ENCODE results near the gene ARHGAP1.

The ARHGAP1 gene

GRCh38 chr11:46640036-46640788 is 60.2 kb downstream of the ARHGAP1 start:
- TF ChIP-seq FOXP2 (optimal IDR thresholded peaks at IDR 0.05; ENCODE audit: borderline replicate concordance, extremely low read depth, extremely low read length, insufficient read depth) (no peak), POLR2AphosphoS5 (IDR thresholded peaks at IDR 0.05; ENCODE audit: low read depth, low read length) (no peak), TAF1 (IDR thresholded peaks at IDR 0.05; ENCODE audit: borderline replicate concordance, insufficient read depth, low read length) (no peak), SIN3A (IDR thresholded peaks at IDR 0.05; ENCODE audit: borderline replicate concordance, insufficient read depth, low read length) (no peak)
- TF ChIP-seq, protein P1, sequence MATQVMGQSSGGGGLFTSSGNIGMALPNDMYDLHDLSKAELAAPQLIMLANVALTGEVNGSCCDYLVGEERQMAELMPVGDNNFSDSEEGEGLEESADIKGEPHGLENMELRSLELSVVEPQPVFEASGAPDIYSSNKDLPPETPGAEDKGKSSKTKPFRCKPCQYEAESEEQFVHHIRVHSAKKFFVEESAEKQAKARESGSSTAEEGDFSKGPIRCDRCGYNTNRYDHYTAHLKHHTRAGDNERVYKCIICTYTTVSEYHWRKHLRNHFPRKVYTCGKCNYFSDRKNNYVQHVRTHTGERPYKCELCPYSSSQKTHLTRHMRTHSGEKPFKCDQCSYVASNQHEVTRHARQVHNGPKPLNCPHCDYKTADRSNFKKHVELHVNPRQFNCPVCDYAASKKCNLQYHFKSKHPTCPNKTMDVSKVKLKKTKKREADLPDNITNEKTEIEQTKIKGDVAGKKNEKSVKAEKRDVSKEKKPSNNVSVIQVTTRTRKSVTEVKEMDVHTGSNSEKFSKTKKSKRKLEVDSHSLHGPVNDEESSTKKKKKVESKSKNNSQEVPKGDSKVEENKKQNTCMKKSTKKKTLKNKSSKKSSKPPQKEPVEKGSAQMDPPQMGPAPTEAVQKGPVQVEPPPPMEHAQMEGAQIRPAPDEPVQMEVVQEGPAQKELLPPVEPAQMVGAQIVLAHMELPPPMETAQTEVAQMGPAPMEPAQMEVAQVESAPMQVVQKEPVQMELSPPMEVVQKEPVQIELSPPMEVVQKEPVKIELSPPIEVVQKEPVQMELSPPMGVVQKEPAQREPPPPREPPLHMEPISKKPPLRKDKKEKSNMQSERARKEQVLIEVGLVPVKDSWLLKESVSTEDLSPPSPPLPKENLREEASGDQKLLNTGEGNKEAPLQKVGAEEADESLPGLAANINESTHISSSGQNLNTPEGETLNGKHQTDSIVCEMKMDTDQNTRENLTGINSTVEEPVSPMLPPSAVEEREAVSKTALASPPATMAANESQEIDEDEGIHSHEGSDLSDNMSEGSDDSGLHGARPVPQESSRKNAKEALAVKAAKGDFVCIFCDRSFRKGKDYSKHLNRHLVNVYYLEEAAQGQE (IDR thresholded peaks at IDR 0.05; ENCODE audit: insufficient read depth in 1 of 2, low read depth in 2 of 2, low read length in 2 of 2), result no peak

DNA sequence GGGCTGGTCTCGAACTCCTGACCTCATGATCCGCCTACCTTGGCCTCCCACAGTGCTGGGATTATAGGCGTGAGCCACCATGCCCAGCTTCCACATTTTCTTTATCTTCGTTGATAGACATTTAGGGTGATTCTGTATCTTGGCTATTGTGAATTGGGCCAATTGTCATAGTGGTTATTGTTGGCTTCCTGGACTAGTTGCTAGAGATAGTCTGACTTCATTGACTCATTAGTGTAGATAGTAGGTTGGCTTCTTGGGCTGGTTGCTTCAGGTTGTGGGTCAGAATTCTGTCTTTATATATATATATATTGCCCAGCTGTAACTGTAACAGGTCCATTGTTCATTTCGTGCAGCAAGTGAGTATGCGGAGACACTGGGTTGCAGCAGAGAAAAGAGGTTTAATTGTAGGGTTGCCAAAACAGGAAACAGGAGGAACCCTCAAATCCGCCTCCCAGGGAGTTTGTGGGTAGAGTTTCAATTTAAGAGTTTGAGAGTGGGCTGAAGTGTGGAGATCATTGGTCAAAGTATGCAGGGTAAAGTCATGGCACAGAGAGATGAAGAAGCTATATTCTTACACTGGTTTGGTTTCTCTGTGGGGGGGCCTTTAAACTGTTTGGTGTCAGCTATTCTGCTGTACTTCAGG is 61.1 kb downstream of the ARHGAP1 start:
- TF ChIP-seq, protein P1 (IDR thresholded peaks at IDR 0.05; ENCODE audit: insufficient read depth in 1 of 2, low read depth in 2 of 2, low read length in 2 of 2), result no peak
- TF ChIP-seq FOXP2 (optimal IDR thresholded peaks at IDR 0.05; ENCODE audit: borderline replicate concordance, extremely low read depth, extremely low read length, insufficient read depth) (no peak), POLR2AphosphoS5 (IDR thresholded peaks at IDR 0.05; ENCODE audit: low read depth, low read length) (no peak), SIN3A (IDR thresholded peaks at IDR 0.05; ENCODE audit: borderline replicate concordance, insufficient read depth, low read length) (no peak), TAF1 (IDR thresholded peaks at IDR 0.05; ENCODE audit: borderline replicate concordance, insufficient read depth, low read length) (no peak)

DNA sequence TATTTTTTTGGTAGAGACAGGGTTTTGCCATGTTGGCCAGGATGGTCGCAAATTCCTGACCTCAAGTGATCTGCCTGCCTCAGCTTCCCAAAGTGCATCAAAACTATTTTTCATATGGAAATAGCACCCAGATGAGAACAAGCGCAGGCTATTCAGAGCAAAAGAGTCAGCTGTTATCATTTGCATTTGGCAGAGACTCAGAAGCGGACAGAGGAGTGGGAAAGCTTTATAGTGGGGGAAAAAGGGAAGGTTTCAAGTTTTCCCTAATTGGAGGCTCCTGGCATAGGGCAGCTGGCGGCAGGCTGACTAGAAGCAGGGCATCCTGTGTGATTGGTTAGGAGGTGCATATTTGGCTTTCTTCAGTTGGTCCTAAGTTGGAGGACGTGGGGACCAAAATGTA is 62.9 kb downstream of the ARHGAP1 start:
- TF ChIP-seq POLR2AphosphoS5 (IDR thresholded peaks at IDR 0.05; ENCODE audit: low read depth, low read length), result no peak
- no peak for TF ChIP-seq FOXP2 (optimal IDR thresholded peaks at IDR 0.05; ENCODE audit: borderline replicate concordance, extremely low read depth, extremely low read length, insufficient read depth)
- TF ChIP-seq SIN3A (IDR thresholded peaks at IDR 0.05; ENCODE audit: borderline replicate concordance, insufficient read depth, low read length), result no peak
- TF ChIP-seq TAF1 (IDR thresholded peaks at IDR 0.05; ENCODE audit: borderline replicate concordance, insufficient read depth, low read length), result no peak
- TF ChIP-seq, protein P1 (IDR thresholded peaks at IDR 0.05; ENCODE audit: insufficient read depth in 1 of 2, low read depth in 2 of 2, low read length in 2 of 2), result no peak

GRCh38 chr11:46635557-46636139 is 64.8 kb downstream of the ARHGAP1 start:
- TF ChIP-seq, protein P1 (IDR thresholded peaks at IDR 0.05; ENCODE audit: insufficient read depth in 1 of 2, low read depth in 2 of 2, low read length in 2 of 2), result no peak
- TF ChIP-seq TAF1 (IDR thresholded peaks at IDR 0.05; ENCODE audit: borderline replicate concordance, insufficient read depth, low read length) (no peak), SIN3A (IDR thresholded peaks at IDR 0.05; ENCODE audit: borderline replicate concordance, insufficient read depth, low read length) (no peak), POLR2AphosphoS5 (IDR thresholded peaks at IDR 0.05; ENCODE audit: low read depth, low read length) (no peak), FOXP2 (optimal IDR thresholded peaks at IDR 0.05; ENCODE audit: borderline replicate concordance, extremely low read depth, extremely low read length, insufficient read depth) (no peak)
